GM21576 (cell line): ENCODE results near the gene RPL10A.

Experiments used
- ATAC-seq: cut with Tn5 transposase; IDR thresholded peaks from one replicate; pipeline ENCODE4 v1.9.1; 2021; ENCODE audit warnings: mild to moderate bottlenecking, moderate library complexity; ENCODE audit not compliant: unreplicated experiment

RPL10A gene

DNA sequence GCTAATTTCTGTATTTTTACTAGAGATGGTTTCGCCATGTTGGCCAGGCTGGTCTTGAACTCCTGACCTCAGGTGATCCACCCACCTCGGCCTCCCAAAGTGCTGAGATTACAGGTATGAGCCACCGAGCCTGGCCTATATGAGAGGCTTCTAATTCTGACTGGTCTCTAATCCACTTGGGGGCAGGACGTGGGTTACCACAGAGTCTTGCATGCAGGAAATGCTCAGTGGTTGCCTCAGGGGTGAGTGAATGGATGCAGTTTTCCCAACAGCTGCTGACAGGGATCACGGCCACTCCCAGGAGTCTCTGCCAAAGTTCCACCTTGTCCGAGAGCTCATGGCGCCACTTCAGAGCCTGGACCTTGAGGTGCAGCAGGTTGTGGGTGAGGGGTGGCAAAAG, 22.5 kb upstream of the RPL10A start:
- ATAC-seq: no peak

DNA sequence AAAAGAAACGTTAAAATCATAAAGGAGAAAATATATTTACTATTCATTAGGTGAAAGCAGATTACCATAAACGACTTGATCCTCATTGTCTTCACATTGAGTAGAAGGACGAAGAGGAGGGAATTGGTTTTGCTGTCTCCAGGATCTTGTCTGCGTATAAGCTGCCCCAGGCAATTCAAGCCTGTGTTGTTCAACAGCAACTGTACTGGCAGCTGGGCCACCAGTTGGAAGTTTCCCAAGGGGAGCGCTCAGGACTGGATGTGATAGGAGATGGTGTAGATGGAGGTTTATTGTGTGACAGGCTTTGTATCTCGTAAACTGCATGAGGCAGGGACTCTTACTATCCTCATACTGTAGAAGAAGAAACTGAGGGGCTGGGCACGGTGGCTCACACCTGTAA, 20.0 kb upstream of the RPL10A start:
- no peak for ATAC-seq

DNA sequence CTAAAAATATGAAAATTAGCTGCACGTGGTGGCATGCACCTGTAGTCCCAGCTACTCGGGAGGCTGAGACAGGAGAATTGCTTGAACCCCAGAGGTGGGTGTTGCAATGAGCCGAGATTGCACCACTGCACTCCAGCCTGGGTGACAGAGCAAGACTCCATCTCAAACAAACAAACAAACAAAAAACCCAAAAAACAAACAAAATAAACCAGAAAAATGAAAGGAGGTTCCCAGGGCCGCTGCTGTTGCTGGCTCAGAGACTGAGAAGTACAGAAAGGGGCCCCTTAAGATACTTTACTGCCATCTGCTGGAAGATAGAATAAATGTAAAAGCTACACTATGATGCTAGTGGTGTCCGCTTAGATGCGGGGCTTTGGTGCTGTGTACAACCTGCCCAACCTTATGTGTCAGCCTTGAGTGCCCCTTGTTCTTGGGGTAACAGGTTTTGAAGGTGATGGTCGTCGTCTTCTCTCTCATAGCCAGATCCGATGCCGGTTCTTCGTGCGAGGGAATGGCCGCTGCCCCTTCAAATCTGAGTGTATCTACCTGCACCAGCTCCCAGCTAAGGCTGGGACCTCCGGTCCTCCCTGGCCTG, 18.8 kb upstream of the RPL10A start:
- no peak for ATAC-seq

DNA sequence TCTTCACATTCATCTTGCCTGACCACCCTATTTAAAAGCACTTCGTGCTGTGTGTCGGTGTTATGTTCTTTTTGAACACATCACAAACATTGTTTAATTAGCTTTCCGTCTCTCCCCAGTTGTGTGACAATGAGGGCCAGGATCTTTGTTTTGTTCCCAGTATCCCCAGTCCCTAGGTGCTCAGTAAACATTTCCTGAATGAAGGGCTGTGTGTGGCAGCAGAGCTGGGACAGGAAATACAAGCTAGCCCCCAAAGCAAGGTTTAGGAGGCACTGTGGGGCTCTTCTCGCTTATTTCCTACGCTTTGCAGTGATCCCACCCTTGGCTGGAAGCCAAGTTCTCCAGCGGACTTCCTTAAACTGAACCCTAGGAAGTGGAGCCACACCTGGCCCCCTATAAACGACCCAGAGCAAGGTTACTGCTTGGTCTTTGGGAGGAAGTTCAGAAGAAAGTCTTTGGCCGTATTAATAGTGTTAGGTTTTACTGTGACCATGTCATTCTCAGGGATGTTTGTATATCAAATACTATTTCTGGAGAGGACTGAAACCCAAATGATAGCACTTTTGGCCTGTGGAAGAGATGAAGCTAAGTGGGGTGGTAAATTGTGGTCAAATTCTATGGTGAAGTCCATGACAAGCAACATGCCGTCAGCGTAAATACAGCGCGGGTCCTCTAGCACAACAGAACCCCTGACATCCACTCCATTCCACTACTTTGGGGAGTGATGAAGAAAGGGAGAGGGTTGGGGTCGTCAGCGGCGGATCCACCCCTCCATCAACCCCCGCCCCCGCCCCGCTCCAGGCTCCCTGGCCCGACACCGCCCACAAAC, 16.6 kb upstream of the RPL10A start:
- ATAC-seq: no peak

DNA sequence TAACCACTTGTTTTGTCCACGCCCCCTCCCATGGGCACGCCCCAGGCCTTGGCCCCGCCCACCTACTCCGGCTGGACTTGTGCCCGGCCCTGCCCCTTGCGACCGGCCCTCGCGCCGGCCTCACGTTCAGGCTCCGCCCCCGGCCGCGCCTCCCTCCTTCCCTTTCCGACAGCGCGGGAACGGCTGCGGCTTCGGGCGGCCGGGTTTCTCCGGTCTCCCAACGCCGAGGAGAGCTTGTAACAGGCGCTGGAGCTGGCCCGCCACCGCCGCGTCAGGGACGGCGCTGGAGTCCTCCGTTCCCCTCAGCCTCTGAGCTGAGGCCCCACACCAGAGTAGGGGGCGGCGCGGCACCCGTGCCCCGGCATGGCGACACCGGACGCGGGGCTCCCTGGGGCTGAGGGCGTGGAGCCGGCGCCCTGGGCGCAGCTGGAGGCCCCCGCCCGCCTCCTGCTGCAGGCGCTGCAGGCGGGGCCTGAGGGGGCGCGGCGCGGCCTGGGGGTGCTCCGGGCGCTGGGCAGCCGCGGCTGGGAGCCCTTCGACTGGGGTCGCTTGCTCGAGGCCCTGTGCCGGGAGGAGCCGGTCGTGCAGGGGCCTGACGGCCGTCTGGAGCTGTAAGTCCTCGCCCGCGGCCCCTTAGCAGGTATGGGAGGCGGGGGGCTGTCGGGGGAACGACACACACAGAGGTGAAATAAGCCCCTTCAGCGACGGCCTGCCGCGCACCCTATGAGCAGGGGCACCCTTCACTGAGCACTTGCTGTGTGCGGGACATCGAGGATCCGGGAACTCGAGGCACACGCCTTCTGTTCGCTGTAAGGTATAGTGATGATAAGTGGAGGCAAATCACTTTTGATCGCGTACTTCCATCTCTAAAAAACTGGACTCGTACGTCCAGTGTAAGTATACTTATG, 15.8 kb upstream of the RPL10A start, which contains the start of gene FANCE:
Gene FANCE, plus strand, starts transcription at position 156 of the 908 bp plus-strand sequence. Its CDS starts 208 bp downstream, at position 364.
- peak; percentile 81 for ATAC-seq

DNA sequence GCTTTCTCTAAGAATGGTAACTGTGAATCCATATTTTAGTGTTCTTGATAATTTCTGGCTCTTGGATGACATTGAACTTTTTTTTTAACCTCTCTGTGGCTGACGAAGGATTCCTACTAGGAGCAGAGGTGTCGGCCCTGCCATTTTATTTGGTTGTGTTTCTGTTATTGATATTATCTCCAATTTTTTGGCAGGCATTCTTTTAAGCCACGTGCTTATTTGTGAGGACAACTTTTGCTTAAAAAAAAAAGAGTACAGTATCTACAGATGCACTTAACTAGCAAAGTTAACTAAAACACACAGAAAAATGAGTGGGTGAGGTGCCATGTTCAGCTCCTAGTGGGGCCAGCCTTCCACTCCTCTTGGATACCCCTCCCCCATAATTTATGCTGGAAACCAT, 15.0 kb upstream of the RPL10A start:
- ATAC-seq: no peak

DNA sequence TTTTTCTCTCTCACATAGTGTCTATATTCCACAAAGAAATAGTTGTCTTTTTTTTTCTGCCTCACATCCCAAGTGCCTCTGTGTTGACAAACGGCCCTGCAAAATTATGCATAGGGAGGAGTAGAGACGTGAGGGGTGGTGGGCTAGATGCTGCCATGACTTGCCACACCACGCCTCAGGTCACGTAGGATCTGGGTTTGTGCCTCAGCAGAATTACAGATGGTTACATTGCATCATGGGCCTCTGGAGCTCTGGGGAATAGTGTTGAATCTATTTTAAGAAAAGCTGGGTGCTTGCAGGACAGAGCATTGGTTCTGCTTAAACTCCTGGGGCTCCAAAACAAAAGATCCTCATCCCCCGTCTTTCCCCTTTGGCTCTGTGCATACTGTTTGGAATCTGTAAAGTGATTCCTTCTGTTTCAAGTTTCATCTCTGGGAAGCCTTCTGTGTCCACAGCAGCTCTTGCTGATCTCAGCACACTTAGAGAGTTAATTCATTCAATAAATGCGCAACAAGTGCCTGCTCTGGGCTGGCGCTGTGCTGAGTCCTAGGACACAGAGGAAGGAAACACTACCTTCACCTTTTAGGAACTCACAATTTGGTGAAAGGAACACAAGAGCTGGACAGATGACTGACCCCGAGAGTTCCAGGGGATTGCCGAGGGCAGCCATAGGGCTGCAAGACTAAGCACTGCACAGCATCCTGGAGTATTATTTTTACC, 13.7 kb upstream of the RPL10A start:
- ATAC-seq: no peak

DNA sequence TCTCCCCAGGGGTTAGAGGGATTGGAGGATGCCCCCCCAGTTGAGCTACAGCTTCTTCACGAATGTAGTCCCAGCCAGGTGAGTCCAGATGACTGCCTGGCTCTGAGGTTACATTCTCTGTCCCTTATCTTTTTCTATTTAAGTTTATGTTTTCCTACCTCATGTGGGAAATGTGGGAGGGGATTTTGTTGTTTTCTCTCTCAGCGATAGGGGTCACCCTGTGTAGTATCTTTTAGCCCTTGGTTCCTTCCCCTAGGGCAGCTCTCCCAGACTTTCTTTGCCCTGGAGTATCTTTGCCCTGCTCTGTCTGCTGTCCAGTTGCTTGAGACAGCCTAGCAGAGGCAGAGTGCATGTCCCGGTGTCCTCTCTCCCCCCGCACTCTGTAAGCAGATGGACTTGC, 10.3 kb upstream of the RPL10A start:
- no peak for ATAC-seq

DNA sequence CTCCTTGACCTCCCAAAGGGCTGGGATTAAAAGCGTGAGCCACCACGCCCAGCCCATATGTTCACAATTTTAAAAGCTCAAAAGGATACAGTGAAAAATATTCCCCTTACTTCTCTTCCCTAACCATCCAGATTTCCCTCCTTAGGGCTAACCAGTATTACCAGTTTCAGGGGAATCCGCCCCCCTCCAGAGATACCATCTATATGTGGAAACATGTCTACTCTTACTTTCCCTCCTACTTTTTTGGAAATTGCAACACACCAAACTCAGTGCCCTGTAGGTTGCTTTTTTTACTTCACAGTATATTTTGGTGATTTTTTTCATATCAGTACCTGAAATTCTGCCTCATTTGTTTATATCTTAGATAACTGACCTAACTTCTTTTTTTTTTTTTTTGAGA, 6.9 kb upstream of the RPL10A start:
- no peak for ATAC-seq

DNA sequence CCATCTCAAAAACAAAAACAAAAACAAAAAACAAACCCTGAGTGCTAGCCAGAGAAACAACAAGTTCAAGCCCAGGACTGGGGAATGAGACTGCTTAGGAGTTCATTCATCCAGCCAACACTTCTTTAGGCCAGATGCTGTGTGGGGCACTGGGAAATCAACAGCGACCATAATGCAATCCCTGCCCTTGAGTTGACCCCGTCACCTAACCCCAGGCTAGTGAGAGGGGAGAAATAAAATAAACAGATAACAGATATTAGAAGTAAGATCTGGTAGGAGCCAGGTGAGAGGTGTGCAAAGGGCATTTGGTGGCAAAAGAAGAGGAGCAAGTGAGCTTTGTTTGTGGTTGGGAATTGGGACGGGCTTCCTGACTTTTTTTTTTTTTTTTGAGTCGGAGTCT, 4.9 kb upstream of the RPL10A start:
- ATAC-seq: no peak

DNA sequence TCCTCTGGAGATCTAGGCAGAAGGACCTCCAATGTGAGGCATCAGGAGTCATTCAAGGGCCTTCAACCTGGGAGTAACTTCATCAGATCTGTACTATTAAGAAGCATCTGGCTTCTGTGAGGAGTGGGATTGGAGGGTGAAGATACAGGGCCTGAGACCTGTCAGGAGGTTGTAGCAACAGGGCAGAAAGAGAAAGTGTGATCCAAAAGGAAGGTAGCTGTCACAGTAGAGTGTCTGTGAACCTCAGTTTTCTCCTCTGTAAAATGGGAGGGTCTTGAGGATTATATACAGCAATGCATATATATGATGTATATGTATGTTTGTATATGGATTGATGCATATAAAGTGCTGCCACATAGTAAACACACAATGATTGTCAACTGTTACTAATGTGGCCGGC, 2.6 kb upstream of the RPL10A start:
- no peak for ATAC-seq

DNA sequence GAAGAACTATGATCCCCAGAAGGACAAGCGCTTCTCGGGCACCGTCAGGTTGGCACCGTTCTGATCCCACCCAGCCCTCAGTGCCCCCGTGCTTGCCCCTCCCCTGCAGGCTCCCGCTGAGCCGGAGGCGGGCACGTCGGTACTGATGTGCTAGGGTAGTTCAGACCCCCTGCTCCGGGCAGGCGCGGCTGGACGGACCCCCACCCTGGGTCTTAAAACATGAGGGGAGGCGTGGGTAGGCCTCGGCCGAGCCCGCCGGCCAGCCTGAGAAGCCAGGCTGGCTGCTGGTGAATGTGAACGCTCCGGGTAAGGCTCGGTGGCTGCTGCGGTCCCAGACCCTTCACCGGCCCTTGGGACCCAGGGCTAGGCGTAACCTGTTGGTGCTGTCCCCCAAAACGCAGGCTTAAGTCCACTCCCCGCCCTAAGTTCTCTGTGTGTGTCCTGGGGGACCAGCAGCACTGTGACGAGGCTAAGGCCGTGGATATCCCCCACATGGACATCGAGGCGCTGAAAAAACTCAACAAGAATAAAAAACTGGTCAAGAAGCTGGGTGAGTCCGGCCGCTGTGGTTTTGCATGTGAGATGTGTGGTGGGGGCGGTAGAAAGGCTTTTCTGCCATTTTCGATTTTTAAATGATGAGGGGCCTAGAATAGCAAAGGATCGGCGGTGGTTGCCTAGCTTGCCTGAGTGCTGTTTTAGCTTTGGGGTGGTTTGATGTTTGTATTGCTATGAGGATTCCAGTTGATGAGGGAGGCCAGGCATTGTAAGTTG, 964 bp downstream of the RPL10A start:
- ATAC-seq: no peak

DNA sequence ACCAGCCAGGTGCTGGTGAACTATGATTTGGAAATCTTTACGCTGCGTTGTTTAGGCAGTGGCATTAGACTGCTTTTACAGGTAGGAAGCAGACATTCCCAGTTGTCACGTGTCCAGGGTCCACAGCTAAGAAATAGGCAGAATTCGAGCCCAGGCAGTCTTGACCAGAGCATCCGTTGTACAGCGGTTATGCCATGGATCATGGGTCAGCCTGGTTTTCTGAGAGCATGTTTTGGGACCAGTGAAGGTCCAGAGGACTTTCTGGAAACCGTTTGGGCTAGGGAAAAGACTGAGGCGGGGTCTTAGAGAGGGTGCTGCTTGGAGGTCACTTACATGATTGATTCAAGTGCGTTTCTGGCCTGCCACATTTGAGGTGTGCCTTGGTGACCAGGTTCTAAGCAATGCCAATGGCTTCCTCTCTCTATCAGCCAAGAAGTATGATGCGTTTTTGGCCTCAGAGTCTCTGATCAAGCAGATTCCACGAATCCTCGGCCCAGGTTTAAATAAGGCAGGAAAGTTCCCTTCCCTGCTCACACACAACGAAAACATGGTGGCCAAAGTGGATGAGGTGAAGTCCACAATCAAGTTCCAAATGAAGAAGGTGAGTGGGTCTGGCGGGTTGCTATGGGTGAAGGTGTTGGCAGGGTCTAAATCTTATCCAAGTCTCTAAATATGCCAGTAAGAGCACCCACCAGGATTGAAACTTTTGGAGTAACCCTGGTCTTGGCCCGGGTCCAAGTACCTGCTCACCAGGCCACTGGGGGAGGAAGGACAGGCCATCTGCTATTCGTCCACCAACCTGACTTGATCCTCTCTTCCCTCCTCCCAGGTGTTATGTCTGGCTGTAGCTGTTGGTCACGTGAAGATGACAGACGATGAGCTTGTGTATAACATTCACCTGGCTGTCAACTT, 1.8 kb downstream of the RPL10A start:
- no peak for ATAC-seq

DNA sequence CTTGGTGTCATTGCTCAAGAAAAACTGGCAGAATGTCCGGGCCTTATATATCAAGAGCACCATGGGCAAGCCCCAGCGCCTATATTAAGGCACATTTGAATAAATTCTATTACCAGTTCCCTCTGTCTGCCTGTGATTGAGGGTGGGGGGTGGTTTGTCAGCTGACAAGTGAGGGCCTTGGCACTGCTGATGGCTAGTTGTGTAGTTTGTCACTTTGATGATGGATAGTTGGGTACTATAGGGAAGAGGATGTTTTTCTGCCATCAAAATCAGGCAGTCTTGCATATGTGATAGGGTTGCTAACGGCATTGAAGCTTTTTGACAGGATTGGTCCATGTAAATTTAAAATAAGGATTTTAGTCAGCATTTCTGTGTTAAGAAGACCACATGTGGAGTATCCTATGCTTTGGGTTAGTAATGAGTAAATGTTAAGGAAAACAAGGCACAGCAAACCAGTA, 2.5 kb downstream of the RPL10A start:
- ATAC-seq: no peak

DNA sequence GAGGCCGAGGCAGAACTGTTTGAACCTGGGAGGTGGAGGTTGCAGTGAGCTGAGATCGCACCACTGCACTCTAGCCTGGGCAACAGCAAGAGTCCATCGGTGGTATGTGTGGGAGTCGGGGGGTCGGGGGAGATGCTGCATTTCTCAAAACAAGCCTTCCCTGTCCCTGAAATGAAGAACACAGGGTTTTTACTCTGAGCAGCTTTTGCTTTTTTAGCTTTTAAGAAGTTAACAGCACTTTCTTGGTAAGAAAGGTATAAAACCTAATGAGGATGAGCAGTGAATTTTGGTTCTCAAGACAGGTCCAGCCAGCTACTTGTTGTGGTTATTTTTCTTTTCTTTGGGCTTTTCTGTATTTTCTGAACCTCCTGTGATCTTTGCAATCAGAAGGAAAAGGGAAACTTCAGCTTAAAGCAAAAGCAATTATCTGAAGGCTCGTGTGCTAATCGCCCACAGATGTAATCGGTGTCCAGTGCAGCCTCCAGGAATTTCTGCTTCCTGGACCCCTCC, 3.7 kb downstream of the RPL10A start:
- ATAC-seq: no peak

DNA sequence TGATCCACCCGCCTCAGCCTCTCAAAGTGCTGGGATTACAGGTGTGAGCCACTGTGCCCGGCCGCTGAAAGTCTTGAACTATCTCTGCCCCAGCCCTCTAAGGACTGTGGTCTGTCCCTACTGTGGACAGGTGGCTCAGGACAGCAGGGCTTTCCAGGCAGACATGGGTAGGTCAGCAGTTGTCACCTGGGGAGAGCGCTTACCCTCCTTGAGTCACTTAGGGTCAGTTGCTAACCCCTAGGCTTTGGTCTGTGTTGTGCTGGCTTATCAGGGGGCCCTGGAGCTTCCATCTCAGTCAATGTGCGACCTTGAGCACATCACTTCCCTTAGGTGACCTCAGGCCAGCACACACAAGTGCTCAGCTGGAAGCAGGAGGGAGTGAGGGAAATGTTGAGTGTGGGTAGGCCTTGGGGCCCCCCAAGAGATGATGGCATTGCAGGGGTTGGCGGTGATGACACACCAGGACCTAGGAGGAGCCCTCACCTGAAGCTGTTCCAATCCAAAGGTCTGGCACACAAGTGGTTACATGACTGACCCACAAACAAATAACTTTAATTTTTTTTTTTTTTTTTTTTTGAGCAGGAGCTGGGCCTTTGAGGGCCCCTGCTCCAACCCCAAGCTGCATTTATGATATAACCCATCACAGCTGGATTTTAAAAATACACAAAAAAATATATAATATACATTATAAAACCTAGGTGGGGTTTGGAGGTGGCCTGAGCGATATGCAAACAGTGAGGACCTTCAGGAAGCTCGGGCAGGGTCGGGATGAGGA, 5.1 kb downstream of the RPL10A start:
- no peak for ATAC-seq

DNA sequence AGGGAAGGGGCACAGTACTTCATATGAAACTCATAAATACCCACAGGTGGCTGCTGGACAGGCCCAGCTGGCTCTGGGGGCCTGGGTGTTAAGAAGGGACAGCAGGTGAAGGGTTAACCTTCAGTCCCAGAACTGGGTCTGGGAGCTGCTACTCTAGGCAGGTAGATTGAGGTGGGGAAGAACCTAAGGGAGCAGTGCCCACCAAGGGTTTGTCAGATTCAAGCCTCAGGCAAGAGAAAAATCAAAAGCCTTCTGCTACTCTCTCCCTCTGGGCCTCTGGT, 5.6 kb downstream of the RPL10A start:
- ATAC-seq: no peak
